ENCODE results near the gene ZNF780B.
A peak's percentile ranks its signal among the peaks of the same experiment; 100 is the strongest.
"Not testable (repeated sequence)": the region's sequence is repeated elsewhere in the genome, so short reads cannot be mapped to it uniquely, and the experiment has no call there.

The ZNF780B gene

DNA sequence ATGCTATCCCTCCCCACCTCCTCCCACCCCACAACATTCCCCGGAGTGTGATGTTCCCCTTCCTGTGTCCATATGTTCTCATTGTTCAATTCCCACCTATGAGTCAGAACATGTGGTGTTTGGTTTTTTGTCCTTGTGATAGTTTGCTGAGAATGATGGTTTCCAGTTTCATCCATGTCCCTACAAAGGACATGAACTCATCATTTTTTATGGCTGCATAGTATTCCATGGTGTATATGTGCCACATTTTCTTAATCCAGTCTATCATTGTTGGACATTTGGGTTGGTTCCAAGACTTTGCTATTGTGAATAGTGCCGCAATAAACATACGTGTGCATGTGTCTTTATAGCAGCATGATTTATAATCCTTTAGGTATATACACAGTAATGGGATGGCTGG, 18.0 kb downstream of the ZNF780B start:
- DNase-seq (ENCODE audit: low read depth), result not testable (repeated sequence)

DNA sequence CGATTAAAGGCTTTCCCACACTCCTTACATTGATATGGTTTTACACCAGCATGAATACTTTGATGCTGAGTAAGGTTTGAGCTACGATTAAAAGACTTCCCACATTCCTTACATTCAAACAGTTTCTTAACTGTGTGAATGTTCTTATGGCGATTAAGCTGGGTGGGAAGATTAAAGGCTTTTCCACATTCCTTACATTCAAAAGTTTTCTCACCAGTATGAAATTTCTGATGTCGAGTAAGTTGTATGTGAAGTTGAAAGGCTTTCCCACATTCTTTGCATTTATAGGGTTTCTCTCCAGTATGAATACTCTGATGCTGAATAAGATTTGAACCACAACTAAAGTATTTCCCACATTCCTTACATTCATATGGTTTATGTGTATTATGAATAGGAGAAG, 20.0 kb downstream of the ZNF780B start:
- peak; percentile 34 for DNase-seq (ENCODE audit: low read depth)

DNA sequence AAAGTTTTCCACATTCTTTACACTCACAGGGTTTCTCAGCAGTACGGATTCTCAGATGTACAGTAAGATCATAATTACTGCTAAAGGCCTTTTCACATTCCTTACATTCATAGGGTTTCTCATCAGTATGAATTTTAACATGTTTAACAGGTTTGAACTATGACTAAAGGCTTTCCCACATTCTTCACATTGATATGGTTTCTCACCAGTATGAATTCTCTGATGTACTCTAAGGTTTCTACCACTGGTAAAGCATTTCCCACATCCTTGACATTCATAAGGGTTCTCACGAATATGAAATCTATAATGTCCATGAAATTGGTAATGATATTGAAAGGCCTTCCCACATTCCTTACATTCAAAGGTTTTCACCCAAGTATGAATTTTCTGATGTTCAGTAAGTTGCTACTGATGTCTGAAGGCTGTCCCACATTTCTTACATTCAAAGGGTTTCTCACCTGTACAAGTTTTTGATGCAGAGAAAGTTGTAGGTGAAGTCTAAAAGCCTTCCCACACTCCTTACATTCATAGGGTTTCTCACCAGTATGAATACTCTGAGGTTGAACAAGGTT, 22.0 kb downstream of the ZNF780B start:
- DNase-seq (ENCODE audit: low read depth), result no peak

DNA sequence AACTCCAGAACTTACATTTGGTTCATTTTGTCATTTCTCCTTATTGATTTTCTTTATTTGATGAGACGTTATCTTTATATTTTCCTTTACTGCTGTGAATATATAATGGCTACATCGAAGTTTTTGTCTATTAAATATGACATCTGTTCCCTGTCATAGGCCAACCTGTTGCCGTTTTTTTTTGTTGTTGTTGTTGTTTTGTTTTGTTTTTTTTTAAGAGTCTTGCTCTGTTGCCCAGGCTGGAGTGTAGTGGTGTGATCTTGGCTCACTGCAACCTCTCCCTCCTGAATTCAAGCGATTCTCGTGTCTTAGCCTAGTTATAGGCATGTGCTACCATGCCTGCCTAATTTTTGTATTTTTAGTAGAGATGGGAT, 29.4 kb downstream of the ZNF780B start:
- no peak for DNase-seq (ENCODE audit: low read depth)

DNA sequence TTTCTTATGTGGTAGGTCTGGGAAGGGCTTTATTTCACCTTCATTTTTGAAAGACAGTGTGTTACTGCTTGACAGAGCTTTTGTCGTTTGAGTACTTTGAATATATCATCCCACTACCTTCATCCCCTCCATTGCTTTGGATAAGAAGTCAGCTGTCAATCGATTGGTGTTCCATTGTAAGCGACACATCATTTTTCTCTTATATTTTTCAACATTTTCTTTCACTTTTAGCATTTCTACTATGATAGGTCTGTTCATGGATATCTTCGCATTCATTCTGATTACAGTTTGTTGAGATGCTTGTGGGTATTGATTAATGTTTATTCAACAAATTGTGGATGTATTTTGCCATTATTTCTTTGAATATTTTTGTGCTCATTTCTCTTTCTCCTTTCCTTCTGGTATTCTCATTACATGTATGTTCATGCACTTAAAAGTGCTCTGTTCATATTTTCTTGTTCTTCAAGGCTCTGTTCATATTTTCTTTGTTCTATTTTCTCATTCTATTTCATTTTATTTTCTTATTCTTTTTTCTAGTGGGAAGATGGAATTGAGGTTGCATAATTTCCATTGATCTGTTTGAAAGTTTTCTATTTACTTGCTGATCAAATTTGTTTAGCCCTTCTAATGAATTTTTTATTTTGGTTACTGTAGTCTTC, 30.0 kb downstream of the ZNF780B start:
- no peak for DNase-seq (ENCODE audit: low read depth)

DNA sequence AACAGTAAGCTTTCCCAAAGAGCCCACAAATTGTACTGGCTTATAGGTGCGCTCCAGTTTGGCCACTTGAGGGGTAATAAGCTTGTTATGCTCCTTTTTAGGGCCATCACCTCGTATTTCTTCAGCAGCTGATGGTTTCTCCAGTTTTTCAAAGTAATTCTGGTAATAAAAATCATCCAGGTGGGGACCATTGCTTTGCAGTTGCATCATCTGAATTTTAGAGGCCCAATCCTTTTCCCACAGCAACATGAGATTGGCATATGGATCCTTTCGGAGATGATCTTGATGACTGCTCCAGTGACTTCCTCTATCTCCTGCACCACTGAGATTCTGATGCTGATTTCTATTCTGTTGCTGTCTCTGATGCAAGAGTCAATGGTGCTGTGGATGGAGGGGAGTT, 32.1 kb downstream of the ZNF780B start:
- DNase-seq (ENCODE audit: low read depth), result no peak

DNA sequence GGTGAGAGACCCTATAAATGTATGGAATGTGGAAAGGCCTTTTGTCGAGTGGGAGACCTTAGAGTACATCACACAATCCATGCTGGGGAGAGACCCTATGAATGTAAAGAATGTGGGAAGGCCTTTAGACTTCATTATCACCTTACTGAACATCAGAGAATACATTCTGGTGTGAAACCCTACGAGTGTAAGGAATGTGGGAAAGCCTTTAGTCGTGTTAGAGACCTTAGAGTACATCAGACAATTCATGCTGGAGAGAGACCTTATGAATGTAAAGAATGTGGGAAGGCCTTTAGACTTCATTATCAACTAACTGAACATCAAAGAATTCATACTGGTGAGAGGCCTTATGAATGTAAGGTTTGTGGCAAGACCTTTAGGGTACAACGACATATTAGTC, 42.0 kb downstream of the ZNF780B start:
- DNase-seq (ENCODE audit: low read depth), result no peak

DNA sequence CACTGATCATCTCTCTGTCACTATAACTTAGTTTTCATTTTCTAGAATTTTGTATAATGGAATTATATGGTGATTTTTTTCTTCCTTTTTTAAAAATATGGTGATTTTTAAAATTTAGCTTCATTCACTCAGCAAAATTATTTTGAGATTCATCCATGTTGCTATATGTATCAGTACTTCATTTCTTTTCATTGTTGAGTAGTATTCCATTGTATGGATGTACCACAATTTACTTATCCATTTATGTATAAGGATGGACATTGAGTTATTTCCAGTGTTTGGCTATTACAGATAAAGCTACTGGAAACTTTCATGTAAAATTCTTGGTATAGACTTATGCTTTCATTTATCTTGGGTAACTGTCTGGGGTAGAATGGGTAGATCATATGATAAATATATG, 46.4 kb downstream of the ZNF780B start:
- no peak for DNase-seq (ENCODE audit: low read depth)

DNA sequence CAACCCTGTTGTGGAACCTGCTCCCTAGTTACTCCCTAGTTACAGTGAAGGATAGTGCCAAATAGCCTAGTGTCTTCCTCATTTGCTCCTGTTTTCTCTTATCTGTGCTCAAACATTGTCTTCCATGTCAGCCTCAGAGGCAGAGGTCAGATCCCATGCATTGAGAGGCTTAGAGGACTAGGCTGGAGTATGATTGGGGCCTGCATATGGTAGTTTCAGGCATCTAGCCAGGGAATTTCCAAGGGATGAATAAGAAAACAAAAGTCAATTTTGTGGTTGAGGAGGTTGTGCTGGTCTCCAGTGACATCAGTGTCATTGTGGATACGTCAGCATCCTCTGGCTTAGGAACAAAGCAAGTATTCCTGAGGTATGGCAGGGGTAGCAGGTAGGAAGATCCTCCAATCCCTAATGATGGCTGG, 49.7 kb downstream of the ZNF780B start:
- DNase-seq (ENCODE audit: low read depth), result peak; percentile 87

DNA sequence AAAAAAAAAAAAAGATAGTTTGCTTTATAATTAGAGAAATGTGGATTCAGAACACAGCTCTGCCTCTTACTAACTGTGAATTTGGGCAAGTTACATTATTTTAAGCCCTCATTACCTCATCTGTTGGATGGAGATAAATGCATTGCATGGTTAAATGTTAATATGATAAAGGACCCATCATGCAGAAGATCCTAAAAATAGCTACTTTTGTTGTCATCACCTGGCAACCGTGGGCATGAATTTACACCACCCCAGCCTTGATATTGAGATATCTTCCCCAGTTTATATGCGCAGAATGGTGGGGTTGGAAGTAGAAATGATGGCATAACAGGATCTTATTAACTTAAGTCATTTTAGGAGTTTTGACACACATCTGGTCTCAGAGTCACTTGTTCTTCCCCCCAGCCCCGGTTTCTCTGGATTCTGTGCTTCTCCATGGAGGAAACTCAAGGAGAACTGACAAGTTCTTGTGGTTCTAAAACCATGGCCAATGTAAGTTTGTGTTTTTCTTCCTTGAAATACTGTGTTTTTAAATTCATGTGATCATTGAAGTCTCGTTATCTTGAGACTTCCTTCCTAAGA, 50.2 kb downstream of the ZNF780B start:
- DNase-seq (ENCODE audit: low read depth), result no peak

DNA sequence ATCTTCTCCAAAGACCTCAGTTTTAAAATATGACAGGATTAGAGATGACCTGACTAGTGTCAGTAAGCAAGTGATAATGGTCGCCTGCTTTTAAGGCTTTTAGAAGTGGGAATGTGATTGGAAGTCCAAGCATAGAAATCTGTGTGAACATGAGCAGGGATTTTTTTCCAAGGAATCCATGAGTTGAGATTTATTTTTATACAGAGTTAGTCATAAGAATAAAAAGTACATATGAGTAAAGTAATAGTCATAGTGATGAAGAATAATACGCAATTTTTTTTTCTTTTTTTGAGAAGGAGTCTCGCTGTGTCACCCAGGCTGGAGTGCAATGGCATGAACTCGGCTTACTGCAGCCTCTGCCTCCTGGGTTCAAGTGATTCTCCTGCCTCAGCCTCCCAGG, 57.5 kb downstream of the ZNF780B start:
- peak; percentile 43 for DNase-seq (ENCODE audit: low read depth)

DNA sequence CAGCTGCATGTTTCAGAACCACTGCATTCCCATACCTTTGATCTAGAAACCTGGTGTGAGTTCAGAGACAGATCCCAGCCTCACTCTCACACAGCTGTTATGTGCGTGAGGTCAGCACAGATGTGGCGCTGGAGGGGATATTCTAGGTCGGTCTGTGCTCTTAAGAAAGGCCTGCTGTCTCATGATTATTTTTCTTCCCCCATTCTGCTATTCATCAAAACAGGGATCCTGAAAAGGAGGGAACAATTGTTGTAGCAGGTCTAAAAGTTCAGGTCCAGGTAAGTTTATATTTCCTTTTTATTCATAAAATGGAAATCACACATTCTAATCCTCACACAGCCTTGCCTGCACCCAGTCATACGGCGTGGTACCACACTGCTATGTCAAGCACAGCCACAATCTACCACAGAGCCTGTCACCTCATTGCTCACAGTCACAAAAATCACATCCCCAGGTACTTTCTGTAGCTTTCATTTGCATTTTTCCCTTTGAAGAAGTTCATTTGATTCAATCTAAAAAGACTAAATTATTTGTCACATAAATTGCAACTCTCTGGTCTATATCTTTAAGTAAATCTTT, 58.3 kb downstream of the ZNF780B start:
- DNase-seq (ENCODE audit: low read depth), result peak; percentile 10

DNA sequence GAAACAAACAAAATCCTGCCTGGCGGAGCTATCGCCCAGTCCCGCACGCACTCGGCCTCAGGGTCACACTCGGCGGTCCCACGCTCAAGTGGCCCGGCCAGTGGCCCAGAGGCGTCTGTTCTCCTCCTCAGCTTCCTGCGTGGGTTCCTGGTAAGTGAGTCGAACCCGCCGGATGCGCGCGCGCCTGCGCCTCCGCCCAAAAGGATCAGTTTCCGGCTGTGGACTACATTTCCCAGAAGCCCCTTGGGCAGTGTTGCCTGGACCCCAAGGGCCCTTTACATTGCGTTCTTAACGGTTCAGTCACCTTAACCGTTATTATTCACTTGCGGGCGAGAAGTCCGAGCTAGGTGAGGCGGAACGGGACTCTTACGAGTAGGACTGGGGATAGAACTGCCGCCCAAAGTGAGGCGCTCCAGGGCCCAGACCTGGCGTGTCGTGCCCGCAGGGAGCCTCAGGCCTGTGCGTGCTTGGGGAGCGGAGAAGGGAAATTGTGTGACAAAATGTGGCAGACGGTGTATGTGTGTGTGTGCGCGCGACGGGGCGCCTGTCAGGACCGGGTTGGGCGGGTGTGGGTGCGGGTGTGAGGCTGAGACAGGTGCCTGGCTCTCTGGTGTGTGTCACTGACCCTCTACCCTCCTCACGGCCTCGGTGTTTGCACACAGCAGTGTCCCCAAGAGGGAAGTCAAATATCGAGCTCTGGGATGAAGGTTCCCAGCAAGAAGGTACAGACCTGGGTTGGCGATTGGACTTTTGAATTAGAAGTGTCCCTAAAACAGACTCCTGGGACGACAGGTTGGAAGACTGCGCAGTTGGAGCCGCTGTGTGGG, 59.0 kb downstream of the ZNF780B start, which contains the start of gene ZNF546:
Gene ZNF546, plus strand, starts transcription at position 250 of the 827 bp plus-strand sequence. CDS start 1,267 bp downstream, outside the sequence.
- peak; percentile 92 for DNase-seq (ENCODE audit: low read depth)

DNA sequence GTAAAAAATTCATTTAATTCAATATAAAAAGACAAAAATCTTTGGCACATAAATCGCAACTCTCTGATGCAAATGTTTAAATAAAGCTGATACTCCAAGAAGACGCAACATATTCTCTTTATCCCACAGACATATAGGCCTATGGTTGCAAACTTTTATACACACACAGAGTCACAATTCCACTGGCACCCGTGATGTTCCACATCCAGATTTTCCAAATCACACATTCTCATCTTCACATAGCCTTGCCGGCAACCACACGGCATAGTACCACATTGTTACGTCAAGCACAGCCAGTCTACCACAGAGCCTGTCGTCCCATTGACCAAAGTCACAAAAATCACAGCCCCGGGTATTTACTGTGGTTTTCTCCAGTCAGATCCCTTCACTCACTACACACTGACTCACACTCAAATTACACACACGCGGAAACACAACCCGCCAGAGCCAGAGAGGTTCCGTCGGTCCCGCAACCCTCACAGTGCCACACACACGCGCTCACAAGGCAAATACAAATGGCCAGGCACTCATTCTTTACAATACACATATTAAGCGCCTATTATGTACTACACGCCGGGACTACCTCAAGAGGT, 59.7 kb downstream of the ZNF780B start:
- DNase-seq (ENCODE audit: low read depth), result peak; percentile 78

DNA sequence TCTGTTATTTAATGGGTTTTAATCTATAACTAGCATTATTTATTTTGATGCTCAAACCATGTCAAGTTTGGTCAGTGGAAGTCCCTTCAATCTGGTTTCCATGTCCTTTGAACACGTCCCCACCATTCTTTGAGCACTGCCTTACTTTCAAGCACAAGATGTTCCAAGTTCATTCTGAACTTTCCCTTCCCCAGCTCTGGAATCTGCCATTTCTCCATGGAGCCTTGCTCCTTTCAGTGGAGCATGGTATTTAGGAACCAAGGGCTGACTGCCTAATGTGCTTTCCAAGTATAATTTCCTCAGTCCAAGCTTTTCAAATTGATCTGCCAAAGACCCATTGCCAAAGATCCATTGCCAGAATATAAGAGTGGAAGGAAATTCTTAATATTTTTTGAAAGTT, 60.2 kb downstream of the ZNF780B start:
- DNase-seq (ENCODE audit: low read depth), result no peak

DNA sequence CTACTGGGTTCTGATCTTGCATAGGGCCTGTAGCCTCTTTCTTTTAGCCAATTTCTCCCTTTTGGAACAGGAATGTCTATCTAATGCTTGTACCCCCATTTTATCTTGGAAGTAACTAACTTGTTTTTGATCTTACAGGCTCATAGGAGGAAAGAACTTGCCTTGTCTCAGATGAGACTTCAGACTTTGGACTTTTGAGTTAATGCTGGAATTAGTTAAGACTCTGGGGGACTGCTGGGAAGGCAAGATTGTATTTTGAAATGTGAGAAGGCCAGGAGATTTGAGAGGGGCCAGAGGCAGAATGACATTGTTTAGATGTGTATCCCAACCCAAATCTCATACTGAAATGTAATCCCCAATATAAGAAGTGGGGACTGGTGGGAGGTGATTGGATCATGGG, 61.7 kb downstream of the ZNF780B start:
- DNase-seq (ENCODE audit: low read depth), result no peak

DNA sequence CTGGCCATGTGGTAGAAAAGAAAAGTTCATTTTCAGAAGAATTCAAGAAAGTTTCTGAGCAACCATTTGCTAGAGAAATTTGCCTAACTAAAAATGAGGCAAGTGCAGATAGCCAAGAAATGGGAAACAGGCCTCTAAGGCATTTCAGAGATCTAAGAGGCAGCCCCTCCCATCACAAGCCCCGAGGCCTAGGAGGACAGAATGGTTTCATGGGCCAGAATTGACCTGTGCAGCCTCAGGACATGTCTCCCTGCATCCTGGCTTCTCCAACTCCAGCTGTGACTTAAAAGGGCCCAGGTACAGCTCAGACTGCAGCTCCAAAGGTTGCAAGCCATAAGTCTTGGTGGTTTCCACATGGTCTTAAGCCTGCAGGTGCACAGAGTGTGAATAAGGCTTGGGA, 62.4 kb downstream of the ZNF780B start:
- no peak for DNase-seq (ENCODE audit: low read depth)

DNA sequence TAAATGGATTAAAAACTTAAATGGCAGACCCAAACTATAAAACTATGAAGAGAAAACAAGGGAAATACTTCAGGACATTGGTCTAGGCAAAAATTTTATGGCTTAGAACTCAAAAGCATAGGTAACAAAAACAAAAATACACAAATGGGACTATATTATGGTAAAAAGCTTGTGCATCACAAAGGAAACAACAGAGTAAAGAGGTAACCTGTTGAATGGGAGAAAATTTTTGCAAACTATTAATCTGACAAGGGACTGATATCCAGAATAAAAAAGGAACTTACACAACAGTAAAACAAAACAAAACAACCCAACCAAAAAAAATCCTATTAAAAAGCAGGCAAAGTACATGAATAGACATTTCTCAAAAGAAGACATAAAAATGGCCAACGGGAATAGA, 68.4 kb downstream of the ZNF780B start:
- DNase-seq (ENCODE audit: low read depth), result no peak

DNA sequence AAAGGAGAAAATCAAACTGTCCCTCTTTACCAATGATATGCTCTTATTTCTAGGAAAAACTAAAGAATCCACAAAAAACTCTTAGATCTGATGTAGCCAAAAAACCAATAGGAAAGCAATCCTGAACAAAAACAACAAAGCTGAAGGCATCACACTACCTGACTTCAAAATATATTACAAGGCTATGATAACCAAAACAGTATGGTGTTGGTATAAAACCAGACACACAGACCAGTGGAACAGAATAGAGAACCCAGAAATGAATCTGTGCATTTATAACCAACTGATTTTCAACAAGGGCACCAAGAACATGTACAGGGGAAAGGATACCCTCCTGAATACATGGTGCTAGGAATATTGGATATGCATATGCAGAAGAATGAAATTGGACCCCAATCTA, 68.9 kb downstream of the ZNF780B start:
- no peak for DNase-seq (ENCODE audit: low read depth)

DNA sequence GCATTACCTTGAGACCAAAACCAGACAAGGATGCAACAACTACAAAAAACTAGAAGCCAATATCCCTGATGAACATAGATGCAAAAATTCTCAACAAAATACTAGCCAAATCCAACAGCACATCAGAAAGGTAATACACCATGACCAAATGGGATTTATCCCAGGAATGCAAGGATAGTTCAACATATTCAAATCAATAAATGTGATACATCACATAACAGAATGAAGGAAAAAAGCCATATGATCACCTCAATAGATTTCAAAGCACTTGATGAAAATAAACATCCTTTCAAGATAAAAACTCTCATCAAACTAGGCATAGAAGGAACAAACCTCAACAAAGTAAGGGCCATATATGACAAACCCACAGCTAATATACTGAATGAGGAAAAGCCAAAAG, 69.4 kb downstream of the ZNF780B start:
- DNase-seq (ENCODE audit: low read depth), result no peak

DNA sequence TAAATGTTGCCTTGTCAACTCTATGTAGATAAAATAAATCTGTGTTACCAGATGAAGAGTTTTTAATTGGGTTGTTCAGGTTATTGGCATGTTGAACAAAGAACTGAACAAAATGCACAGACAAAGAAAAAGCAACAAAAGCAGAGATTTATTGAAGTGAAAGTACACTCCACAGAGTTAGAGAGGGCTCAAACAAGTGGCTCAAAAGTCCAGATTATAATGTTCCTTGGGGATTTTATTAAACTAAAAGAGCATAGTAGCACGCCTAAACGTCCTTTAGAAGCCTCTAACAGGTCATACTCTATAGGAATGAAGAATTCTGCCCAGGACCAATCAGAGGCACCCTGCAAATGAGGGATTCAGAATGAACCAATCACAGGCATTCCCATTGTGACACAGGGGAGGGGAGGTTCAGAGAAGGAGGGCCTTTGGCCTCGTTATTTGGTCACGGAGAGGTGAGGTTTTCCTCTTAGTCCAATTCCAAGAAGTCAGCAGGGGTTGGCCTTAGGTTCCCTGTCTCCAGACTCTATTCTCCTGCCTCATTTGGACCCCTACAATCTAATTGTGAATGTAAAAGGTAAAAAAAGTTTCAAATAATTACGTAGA, 72.2 kb downstream of the ZNF780B start:
- no peak for DNase-seq (ENCODE audit: low read depth)

DNA sequence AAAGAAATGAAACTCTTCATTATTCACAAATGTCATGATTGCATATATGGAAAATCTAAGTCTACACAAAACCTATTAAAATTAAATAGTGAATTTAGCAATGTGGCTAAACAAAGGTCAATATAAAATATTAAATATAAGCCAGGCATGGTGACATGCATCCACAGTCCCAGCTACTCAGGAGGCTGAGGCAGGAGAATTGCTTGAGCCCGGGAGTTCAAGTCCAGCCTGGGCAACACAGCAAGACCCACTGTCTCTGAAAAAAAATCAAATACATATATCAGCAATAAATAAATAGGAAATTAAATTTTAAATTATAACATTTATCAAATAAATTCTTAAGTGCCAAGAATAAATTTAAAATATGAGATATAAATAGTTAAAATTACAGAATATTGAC, 73.1 kb downstream of the ZNF780B start:
- DNase-seq (ENCODE audit: low read depth), result no peak
